ENCODE results near the gene COL8A1. TPM values are rescaled to one million over a fixed set of nuclear protein-coding genes. Genes with fewer than 3 reads are reported as not detected.

The COL8A1 gene
- total and polyA plus RNA-seq, 9 of the 15 experiments (the other 6 are each of a cell fraction or from before 2014, with no cell fraction given), result 0.07 TPM; not detected in 8

- 50% methylated on average over 1 of the region's 1 CpG for WGBS (ENCODE audit: insufficient coverage, low coverage, missing lambda C conversion rate)
- no peak for TF ChIP-seq JUN (IDR thresholded peaks at IDR 0.05; ENCODE audit: borderline replicate concordance, low read depth, low read length)
- TF ChIP-seq JUN (CRISPR knock-in tag; IDR thresholded peaks at IDR 0.05; ENCODE audit: borderline replicate concordance), result no peak
- TF ChIP-seq RBM22 (IDR thresholded peaks at IDR 0.05; ENCODE audit: low read depth, low read length, poor library complexity, severe bottlenecking), result no peak
- no peak for TF ChIP-seq SRSF9 (IDR thresholded peaks at IDR 0.05; ENCODE audit: borderline replicate concordance, low read depth, low read length)
- no peak for TF ChIP-seq ZBTB33 (CRISPR knock-in tag; IDR thresholded peaks at IDR 0.05)
- TF ChIP-seq SUPT5H (IDR thresholded peaks at IDR 0.05), result no peak
- TF ChIP-seq ZNF197 (CRISPR knock-in tag; IDR thresholded peaks at IDR 0.05; ENCODE audit: low read depth), result no peak
- TF ChIP-seq CAMTA2 (CRISPR knock-in tag; conservative IDR thresholded peaks at IDR 0.05), result no peak
- TF ChIP-seq E2F5 (CRISPR knock-in tag; IDR thresholded peaks at IDR 0.05), result no peak
- no peak for TF ChIP-seq TGIF2 (CRISPR knock-in tag; IDR thresholded peaks at IDR 0.05)
- no peak for TF ChIP-seq MTA3 (IDR thresholded peaks at IDR 0.05; ENCODE audit: borderline replicate concordance)
- TF ChIP-seq C11orf30 (IDR thresholded peaks at IDR 0.05; ENCODE audit: low read depth), result no peak
- TF ChIP-seq HBP1 (CRISPR knock-in tag; IDR thresholded peaks at IDR 0.05), result no peak
- TF ChIP-seq CBX5 (IDR thresholded peaks at IDR 0.05; ENCODE audit: borderline replicate concordance, low read depth), result no peak
- TF ChIP-seq THRB (CRISPR knock-in tag; conservative IDR thresholded peaks at IDR 0.05), result no peak
- no peak for TF ChIP-seq TFAM (CRISPR knock-in tag; conservative IDR thresholded peaks at IDR 0.05)
- no peak for TF ChIP-seq NCOA4 (IDR thresholded peaks at IDR 0.05; ENCODE audit: partially characterized antibody)
- intact Hi-C loops (cut with micrococcal nuclease), result no loop called here
- no TSS peak for BruUV-seq (replicated peaks)
- Histone ChIP-seq H3K4me2 (ENCODE audit: insufficient read depth, low read length) (no peak overlapping the region), H3K9me1 (ENCODE audit: control insufficient read depth, insufficient read depth, low read length) (no peaks in the 10 kb centered on the region), H4K20me1 (replicated peaks; ENCODE audit: control insufficient read depth, insufficient read depth, low read length) (0 out of 2 replicates have a peak, but pooled peaks cover 7% of the 10 kb centered on the region), H3K36me3 (ENCODE audit: control insufficient read depth, insufficient read depth, low read length) (no peaks in the 10 kb centered on the region), H3K9me3 (replicated peaks; ENCODE audit: control insufficient read depth, insufficient read depth, low read depth, low read length) (no peaks in the 10 kb centered on the region), H2AFZ (ENCODE audit: low read depth, low read length) (no peak overlapping the region), H3K27ac (ENCODE audit: extremely low read depth, low read depth, low read length) (no peak overlapping the region), H3K27me3 (ENCODE audit: control insufficient read depth in 2 of 2, insufficient read depth in 2 of 2, low read length in 2 of 2) (no peaks in the 10 kb centered on the region), H3K4me1 (replicated peaks in 1 of 2; ENCODE audit: control insufficient read depth in 2 of 2, insufficient read depth in 2 of 2, low read length in 2 of 2) (peaks cover 0 to 2% of the 10 kb centered on the region in 2 experiments; a peak in 1 of 5 replicates), H3K79me2 (ENCODE audit: control insufficient read depth, insufficient read depth, low read length) (no peaks in the 10 kb centered on the region), H3K4me3 (no peak overlapping the region), H3K9ac (ENCODE audit: insufficient read depth in 1 of 2, low read depth in 2 of 2, low read length in 2 of 2) (no peak overlapping the region)
- DNase-seq (ENCODE audit: extremely low read depth in 1 of 4, low spot score in 3 of 4) (no peak), ATAC-seq (no peak), FAIRE-seq (no peak)
- in situ Hi-C loops (cut with MboI), result no loop called here
- ChIA-PET CTCF (ENCODE audit: low intra/inter-chr PET ratio) (no interaction called here), POLR2A (no interaction called here)
Measured at GRCh38 chr3:99810403-99810802, 172.0 kb downstream of the COL8A1 start.
